Vagina (tissue), 2 donors: ENCODE results near the gene MYO7A. TPM values are rescaled to one million over a fixed set of nuclear protein-coding genes. Genes with fewer than 3 reads are reported as not detected.

Experiments used
- DNase-seq, 2 donors: peaks; one replicate each; pipeline ENCODE4 v3.0.0-alpha.2; 2017; ENCODE audit errors: extremely low spot score in 2 of 2
- H3K27ac ChIP-seq: fragments of 200-600 bp; sonication (generic); one replicate; pipeline ENCODE4 v1.5.1; 2019
- H3K27me3 ChIP-seq: fragments of 200-600 bp; sonication (generic); one replicate; pipeline ENCODE4 v1.5.1; 2019
- H3K36me3 ChIP-seq, 2 donors: fragments of 200-600 bp; sonication (generic); one replicate each; pipeline ENCODE4 v1.5.1; 2017 to 2019
- H3K4me1 ChIP-seq: fragments of 200-600 bp; sonication (generic); one replicate; pipeline ENCODE4 v1.5.1; 2019
- H3K4me3 ChIP-seq, 2 donors: fragments of 200-600 bp; sonication (generic); 1 replicate in 1 of 2; 2 replicates in 1 of 2; pipeline ENCODE4 v1.5.1; 2016 to 2019
- H3K9me3 ChIP-seq: fragments of 200-600 bp; sonication (generic); one replicate; pipeline ENCODE4 v1.5.1; 2019
- POLR2A ChIP-seq, 2 donors: fragments of 450-650 bp; IDR thresholded peaks; one replicate each; pipeline ENCODE4 v1.6.1; 2017; ENCODE audit warnings: antibody characterized with exemption in 2 of 2, mild to moderate bottlenecking in 2 of 2, moderate library complexity in 2 of 2
- POLR2AphosphoS5 ChIP-seq, 2 donors: sonication (generic); formaldehyde crosslinking; IDR thresholded peaks; one replicate each; pipeline ENCODE4 v1.9.0; 2017; ENCODE audit warnings: antibody characterized with exemption in 2 of 2, mild to moderate bottlenecking in 2 of 2, low read depth in 1 of 2; ENCODE audit not compliant: insufficient read depth in 1 of 2
- intact Hi-C: fragments of 100-400 bp; cut with DNase I; formaldehyde crosslinking; loops from one replicate; pipeline ENCODE4 v1.15.1; 2023
- total RNA-seq: library from RNA; depleted of rRNA; stranded (reverse); fragments of >200 nt; gene quantifications from one replicate; pipeline ENCODE4 v1.2.3, GENCODE V29; 2016
- TF ChIP-seq, protein P1 (sequence below), 3 experiments: fragments of 450-650 bp in 2 of 3; fragments of 200-600 bp in 1 of 3; sonication (generic) in 1 of 3; IDR thresholded peaks; one replicate each; pipeline ENCODE4 v1.5.1; 2017 to 2019; ENCODE audit warnings: antibody characterized with exemption in 3 of 3, mild to moderate bottlenecking in 2 of 3, moderate library complexity in 2 of 3

MYO7A gene
- total RNA-seq, 1 donor from 2014 or later, result 9.1 TPM

DNA sequence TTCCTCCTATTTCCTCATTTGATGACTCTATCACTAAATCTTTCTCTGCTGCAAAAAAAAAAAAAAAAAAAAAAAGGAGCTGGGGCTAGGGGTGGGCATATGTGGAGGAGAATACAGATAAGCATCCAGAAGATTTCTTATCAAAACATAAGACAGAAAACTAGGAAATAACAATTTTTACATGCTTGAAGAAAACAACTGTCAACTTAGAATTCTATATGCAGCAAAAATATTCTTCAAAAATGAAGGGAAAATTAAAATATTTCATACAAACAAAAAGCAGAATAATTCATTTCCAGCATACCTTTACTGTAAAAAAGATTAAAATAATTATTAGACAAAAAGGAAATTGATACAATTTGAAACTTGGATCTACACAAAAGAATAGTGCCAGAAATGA lies 134.8 kb downstream of the MYO7A start:
- intact Hi-C loops, result no loop called here
- H3K27me3 ChIP-seq, result no peaks in the 10 kb centered on the region
- no peaks in the 10 kb centered on the region for H3K4me1 ChIP-seq
- H3K36me3 ChIP-seq, result no peaks in the 10 kb centered on the region
- no peak overlapping the region for H3K4me3 ChIP-seq
- DNase-seq, result no peak
- H3K9me3 ChIP-seq, result peaks cover 6% of the 10 kb centered on the region
- H3K27ac ChIP-seq, result no peak overlapping the region
- TF ChIP-seq POLR2AphosphoS5 (IDR thresholded peaks at IDR 0.05; ENCODE audit: insufficient read depth in 1 of 2, low read depth in 1 of 2) (no peak), POLR2A (IDR thresholded peaks at IDR 0.05) (no peak)
- TF ChIP-seq, protein P1, sequence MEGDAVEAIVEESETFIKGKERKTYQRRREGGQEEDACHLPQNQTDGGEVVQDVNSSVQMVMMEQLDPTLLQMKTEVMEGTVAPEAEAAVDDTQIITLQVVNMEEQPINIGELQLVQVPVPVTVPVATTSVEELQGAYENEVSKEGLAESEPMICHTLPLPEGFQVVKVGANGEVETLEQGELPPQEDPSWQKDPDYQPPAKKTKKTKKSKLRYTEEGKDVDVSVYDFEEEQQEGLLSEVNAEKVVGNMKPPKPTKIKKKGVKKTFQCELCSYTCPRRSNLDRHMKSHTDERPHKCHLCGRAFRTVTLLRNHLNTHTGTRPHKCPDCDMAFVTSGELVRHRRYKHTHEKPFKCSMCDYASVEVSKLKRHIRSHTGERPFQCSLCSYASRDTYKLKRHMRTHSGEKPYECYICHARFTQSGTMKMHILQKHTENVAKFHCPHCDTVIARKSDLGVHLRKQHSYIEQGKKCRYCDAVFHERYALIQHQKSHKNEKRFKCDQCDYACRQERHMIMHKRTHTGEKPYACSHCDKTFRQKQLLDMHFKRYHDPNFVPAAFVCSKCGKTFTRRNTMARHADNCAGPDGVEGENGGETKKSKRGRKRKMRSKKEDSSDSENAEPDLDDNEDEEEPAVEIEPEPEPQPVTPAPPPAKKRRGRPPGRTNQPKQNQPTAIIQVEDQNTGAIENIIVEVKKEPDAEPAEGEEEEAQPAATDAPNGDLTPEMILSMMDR (IDR thresholded peaks at IDR 0.05), result no peak

Other genes starting within 250 kb of the MYO7A start
- not detected for gene B3GNT6, start 93.8 kb upstream of the MYO7A start, total RNA-seq
- gene CAPN5, start 61.3 kb upstream of the MYO7A start, total RNA-seq, result 15.0 TPM
- gene OMP, start 25.4 kb upstream of the MYO7A start, total RNA-seq, result not detected
- gene GDPD4, start 173.4 kb downstream of the MYO7A start, total RNA-seq, result not detected